GM10248 (cell line): Measurements from ENCODE around the gene EVL.
"Not testable (repeated sequence)": the region's sequence is repeated elsewhere in the genome, so short reads cannot be mapped to it uniquely, and the experiment has no call there.

Experiments
- CTCF ChIA-PET: fragments of 300-600 bp; sonication (Branson Sonifier 250); formaldehyde crosslinking; extraction: SDS; loops from one replicate; lab custom pipeline; 2021; ENCODE audit warnings: antibody characterized with exemption; lab: Yijun Ruan, JAX
- POLR2A ChIA-PET: fragments of 350-650 bp; sonication (Branson Sonifier 250); formaldehyde crosslinking; extraction: SDS; loops from one replicate; lab custom pipeline; 2020; ENCODE audit warnings: antibody characterized with exemption; lab: Yijun Ruan, JAX
- DNase-seq: peaks from one replicate; pipeline ENCODE4 v3.0.0; 2012; ENCODE audit errors: extremely low spot score
- CTCF ChIP-seq: IDR thresholded peaks from 2 replicates; pipeline ENCODE4 v1.5.1; 2012; ENCODE audit warnings: mild to moderate bottlenecking, low read depth; ENCODE audit errors: extremely low read depth, missing control alignments, control extremely low read depth

The EVL gene

GRCh38 chr14:100155756-100156616, 90.8 kb downstream of the EVL start:
- POLR2A ChIA-PET, result no interaction called here
- TF ChIP-seq CTCF, result no peak
- DNase-seq, result no peak

DNA sequence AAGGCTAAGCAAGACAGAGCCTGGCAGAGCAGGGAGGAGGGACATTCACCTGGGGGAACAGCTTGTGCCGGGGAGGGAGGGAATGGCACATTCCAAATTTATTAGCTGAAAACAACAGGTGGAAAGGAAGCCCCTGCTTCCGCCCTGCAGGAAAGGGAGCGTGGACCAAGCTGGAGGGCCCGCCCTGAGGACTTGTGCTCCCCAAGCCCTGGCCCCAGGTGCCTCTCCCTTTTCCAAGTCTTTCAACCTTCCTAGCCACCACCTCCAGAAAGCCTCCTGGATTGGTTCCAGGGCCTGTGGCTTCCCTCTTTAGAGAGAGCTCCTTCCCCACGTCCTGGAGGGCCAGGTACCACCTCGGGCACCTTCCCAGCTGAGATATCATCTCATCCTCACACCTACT, 91.6 kb downstream of the EVL start:
- POLR2A ChIA-PET, result no interaction called here
- CTCF ChIA-PET, result interaction anchor here (1.8 to 3.8 kb wide), 6 partner anchors 10 to 85 kb away, joined by 4 to 26 read pairs (median 8); no protein-coding TSS in a partner anchor
- no peak for TF ChIP-seq CTCF
- DNase-seq, result no peak

More at GRCh38 chr14:100155756-100156616, 90.8 kb downstream of the EVL start:
- CTCF ChIA-PET, result interaction anchor here (0.7 to 3.8 kb wide), 11 partner anchors 9 to 99 kb away, joined by 3 to 26 read pairs (median 4); no protein-coding TSS in a partner anchor

DNA sequence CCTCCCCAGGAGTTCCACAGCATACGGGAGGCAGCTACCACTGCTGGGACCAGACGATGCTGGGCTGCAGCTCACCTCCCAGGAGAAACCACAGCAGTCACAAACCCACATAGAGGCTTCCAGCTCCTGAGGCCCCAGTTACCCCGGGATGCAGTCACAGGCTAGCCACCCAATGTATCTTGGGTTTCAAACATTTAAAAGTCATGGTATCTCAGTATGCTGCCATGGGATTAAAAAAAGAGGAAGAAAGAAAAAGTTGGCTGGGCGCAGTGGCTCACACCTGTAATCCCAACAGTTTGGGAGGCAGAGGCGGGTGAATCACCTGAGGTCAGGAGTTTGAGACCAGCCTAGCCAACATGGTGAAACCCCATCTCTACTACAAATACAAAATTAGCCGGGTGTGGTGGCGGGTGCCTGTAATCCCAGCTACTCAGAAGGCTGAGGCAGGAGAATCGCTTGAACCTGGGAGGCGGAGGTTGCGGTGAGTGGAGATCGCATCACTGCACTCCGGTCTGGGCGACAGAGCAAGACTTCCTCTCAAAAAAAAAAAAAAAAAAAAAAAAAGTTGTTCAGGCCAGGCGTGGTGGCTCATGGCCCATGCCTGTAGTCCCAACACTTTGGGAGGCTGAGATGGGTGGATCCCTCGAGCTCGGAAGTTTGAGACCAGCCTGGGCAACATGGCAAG, 92.5 kb downstream of the EVL start:
- DNase-seq, POLR2A ChIA-PET: not testable (repeated sequence)
- CTCF ChIA-PET, result interaction anchor here (1.8 to 3.8 kb wide), 4 partner anchors 12 to 86 kb away, joined by 4 to 26 read pairs (median 6); no protein-coding TSS in a partner anchor

DNA sequence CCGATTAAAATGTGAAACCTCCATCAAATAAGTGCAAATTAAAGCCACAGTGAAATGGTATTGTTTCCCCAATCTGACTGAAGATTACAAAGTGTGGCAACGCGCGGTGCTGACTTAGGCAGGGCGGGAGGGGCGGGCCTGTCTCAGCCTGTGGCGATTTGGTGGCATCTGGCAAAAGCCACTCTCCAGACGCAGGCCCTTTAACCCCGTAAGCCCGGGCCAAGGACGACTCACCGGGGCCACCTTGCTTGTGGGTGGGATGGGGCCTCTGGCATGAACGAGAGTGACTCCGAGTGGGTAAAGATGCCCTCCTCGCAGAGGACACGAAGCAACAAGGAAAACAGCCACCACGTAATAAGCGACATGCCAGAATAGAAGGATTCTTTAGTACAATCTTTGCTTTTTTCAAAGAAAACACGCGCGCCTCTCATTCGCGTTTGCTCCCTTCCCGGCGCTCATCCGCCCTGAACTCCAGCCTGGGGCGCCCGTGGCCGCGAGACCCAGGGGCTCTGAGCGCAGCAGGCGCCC, 93.4 kb downstream of the EVL start:
- ChIA-PET POLR2A (no interaction called here), CTCF (interaction anchor here (1.0 to 1.8 kb wide), 2 partner anchors 13 to 35 kb away, joined by 3 to 5 read pairs; no protein-coding TSS in a partner anchor)
- no peak for DNase-seq
- TF ChIP-seq CTCF, result no peak

DNA sequence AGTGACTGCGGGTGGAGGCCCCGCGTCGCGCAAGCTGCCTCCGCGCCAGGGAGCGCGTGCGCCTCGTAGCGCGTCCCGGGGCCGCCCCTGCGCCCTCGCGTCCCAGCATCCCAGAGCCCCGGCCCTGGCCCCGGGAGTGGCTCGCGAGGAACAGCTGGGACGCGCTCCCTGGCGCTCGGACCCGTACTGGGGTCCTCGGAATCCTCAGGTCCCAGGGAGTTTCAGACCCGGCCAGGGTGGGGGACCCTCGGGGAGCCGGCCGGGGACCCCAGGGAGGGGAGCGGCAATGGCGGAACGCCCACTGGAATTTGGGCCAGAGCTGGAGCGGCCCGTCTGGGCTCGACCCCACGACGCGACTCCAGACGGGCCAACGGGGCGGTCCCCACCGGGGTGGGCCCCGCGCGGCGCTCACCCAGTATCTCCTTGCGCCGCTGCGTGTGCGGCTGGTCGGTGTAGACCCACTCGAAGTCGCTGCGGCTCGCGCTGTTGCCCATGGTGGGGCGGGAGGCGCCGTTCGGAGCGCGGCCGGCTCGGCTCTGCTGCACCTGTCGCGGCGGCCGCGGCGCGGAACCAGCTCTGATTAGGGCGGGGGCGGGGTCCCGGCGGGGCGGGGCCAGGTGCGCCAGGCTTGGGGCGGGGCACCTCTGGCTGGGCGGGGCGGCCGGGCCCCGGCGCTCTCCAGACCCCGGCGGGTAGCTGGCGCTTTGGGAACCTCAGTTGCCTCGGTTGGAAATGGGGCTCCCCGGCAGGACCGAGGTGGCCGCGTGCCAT, 94.1 kb downstream of the EVL start, which contains the start of gene DEGS2:
DEGS2 (minus strand) TSS at position 552 of the 771 bp plus-strand sequence; CDS start at position 494, 58 bp downstream.
- ChIA-PET POLR2A (no interaction called here), CTCF (interaction anchor here (1.0 kb wide), 1 partner anchor 34 kb away, joined by 3 read pairs; no protein-coding TSS in a partner anchor)
- TF ChIP-seq CTCF, result no peak
- peak; percentile 84 for DNase-seq

DNA sequence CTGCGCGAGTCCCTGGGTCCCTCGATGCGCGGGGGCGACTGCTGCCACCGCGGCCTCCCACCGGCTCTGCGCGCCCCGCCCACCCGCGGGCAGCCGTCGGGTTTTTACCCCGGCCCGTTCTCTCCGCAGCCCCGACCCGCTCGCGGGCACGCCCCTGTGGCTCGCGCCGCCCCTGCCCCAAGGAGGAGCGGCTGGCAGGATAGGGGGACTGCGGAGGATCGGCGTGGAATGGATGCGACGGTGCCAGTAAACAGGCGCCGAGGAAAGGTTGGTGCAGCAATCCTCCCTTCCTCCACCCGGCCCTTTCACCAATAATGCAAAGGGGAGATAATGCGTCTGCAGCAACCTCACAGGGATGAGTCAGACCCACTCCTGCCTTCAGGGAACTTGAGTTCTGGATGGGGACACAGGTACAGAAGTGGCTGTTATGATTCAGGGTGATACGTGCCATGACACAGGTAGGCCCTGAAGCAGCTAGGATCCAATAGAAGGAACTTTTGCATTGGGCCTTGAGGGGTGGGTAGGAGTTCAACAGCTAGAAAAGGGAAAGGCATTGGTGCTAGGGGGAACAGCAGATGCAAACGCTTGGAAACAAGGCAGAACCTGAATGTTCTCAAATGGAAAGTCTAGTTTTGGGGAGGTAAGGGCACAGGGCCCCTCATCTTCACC, 94.8 kb downstream of the EVL start:
- ChIA-PET CTCF (interaction anchor here (1.0 to 1.3 kb wide), 2 partner anchors 33 kb away, joined by 3 to 6 read pairs; no protein-coding TSS in a partner anchor), POLR2A (no interaction called here)
- TF ChIP-seq CTCF, result no peak
- DNase-seq, result no peak
